KG1 (cell line): ENCODE measurements around the gene C1orf52.
"Not testable (repeated sequence)": the region's sequence is repeated elsewhere in the genome, so short reads cannot be mapped to it uniquely, and the experiment has no call there.

Experiments used
- DNase-seq: peaks from one replicate; lab custom pipeline; 2025; lab: John Stamatoyannopoulos, UW

C1orf52 gene

GRCh38 chr1:85277802-85278201 is 18.3 kb upstream of the C1orf52 start:
- no peak for DNase-seq

- DNase-seq, result no peak
These were observed 17.6 kb upstream of the C1orf52 start for GRCh38 chr1:85276978-85277639.

GRCh38 chr1:85276215-85276977 is 16.9 kb upstream of the C1orf52 start, which contains the start of gene BCL10:
Gene BCL10 (minus strand): TSS chr1:85276632. CDS start chr1:85276352, 280 bp downstream.
- peak; percentile 94 for DNase-seq

GRCh38 chr1:85275701-85276214 is 16.3 kb upstream of the C1orf52 start:
- DNase-seq, result no peak

GRCh38 chr1:85274969-85275453 is 15.5 kb upstream of the C1orf52 start:
- DNase-seq, result no peak

- no peak for DNase-seq
These were observed 13.9 kb upstream of the C1orf52 start for GRCh38 chr1:85273397-85273796.

- DNase-seq, result no peak
These were observed 9.5 kb upstream of the C1orf52 start for GRCh38 chr1:85268801-85269585.

GRCh38 chr1:85267313-85267712 is 7.9 kb upstream of the C1orf52 start:
- DNase-seq, result no peak

- DNase-seq, result no peak
These were observed 4.7 kb upstream of the C1orf52 start for GRCh38 chr1:85264150-85264549.

- no peak for DNase-seq
These were observed 3.5 kb upstream of the C1orf52 start for GRCh38 chr1:85262985-85263384.

GRCh38 chr1:85259912-85260274 is 431 bp upstream of the C1orf52 start:
- no peak for DNase-seq

- DNase-seq, result no peak
These were observed 835 bp downstream of the C1orf52 start for GRCh38 chr1:85258536-85259117.

GRCh38 chr1:85249042-85249441 is 10.4 kb downstream of the C1orf52 start:
- DNase-seq, result not testable (repeated sequence)

GRCh38 chr1:85245891-85246290 is 13.6 kb downstream of the C1orf52 start:
- DNase-seq, result no peak

GRCh38 chr1:85245456-85245855 is 14.0 kb downstream of the C1orf52 start:
- DNase-seq, result no peak

- DNase-seq, result no peak
These were observed 15.0 kb downstream of the C1orf52 start for GRCh38 chr1:85244271-85245061.

- DNase-seq, result no peak
These were observed 16.1 kb downstream of the C1orf52 start for GRCh38 chr1:85243372-85243771.

- no peak for DNase-seq
These were observed 18.8 kb downstream of the C1orf52 start for GRCh38 chr1:85240643-85241042.

GRCh38 chr1:85240174-85240601 is 19.3 kb downstream of the C1orf52 start:
- no peak for DNase-seq

GRCh38 chr1:85237613-85238012 is 21.8 kb downstream of the C1orf52 start:
- no peak for DNase-seq
